H9 (cell line): ENCODE measurements around the gene FBN1. TPM values are rescaled to one million over a fixed set of nuclear protein-coding genes. Genes with fewer than 3 reads are reported as not detected.

Source experiments
- DNase-seq: peaks from one replicate; pipeline ENCODE4 v3.0.0-alpha.2; 2017
- H2AFZ ChIP-seq: one replicate; pipeline ENCODE4 v1.6.1; 2013; ENCODE audit warnings: mild to moderate bottlenecking, low read length, control low read depth, moderate library complexity
- H2AK5ac ChIP-seq: 2 replicates; pipeline ENCODE4 v1.6.1; 2013; ENCODE audit warnings: low read length, control low read depth, mixed read lengths; ENCODE audit not compliant: insufficient read length
- H2BK120ac ChIP-seq: one replicate; pipeline ENCODE4 v1.6.1; 2013; ENCODE audit warnings: low read depth, mild to moderate bottlenecking, low read length, control low read depth, inconsistent platforms; ENCODE audit not compliant: poor library complexity, severe bottlenecking
- H2BK12ac ChIP-seq: 2 replicates; pipeline ENCODE4 v1.6.1; 2013; ENCODE audit warnings: low read length, control low read depth, mixed read lengths, low read depth; ENCODE audit not compliant: insufficient read length
- H2BK15ac ChIP-seq: 2 replicates; pipeline ENCODE4 v1.6.1; 2013; ENCODE audit warnings: low read depth, low read length, control low read depth
- H2BK20ac ChIP-seq: one replicate; pipeline ENCODE4 v1.6.1; 2013; ENCODE audit warnings: low read depth, mild to moderate bottlenecking, low read length, control low read depth, inconsistent platforms; ENCODE audit not compliant: poor library complexity, severe bottlenecking
- H2BK5ac ChIP-seq: 2 replicates; pipeline ENCODE4 v1.6.1; 2013; ENCODE audit warnings: low read length, control low read depth, mixed read lengths; ENCODE audit not compliant: insufficient read length
- H3K14ac ChIP-seq: 2 replicates; pipeline ENCODE4 v1.6.1; 2013; ENCODE audit warnings: low read length, control low read depth; ENCODE audit not compliant: insufficient read depth
- H3K18ac ChIP-seq: 2 replicates; pipeline ENCODE4 v1.6.1; 2013; ENCODE audit warnings: low read depth, mild to moderate bottlenecking, mixed read lengths, low read length, control low read depth; ENCODE audit not compliant: insufficient read length
- H3K23ac ChIP-seq: 2 replicates; pipeline ENCODE4 v1.6.1; 2013; ENCODE audit warnings: low read length, control low read depth, mixed read lengths, low read depth; ENCODE audit not compliant: insufficient read length
- H3K23me2 ChIP-seq: 2 replicates; pipeline ENCODE4 v1.6.1; 2013; ENCODE audit warnings: low read depth, mild to moderate bottlenecking, mixed read lengths, low read length, control low read depth; ENCODE audit not compliant: insufficient read length, poor library complexity, severe bottlenecking
- H3K27ac ChIP-seq: 2 replicates; pipeline ENCODE4 v1.5.1; 2013; ENCODE audit warnings: low read length, control low read depth, mixed read lengths, low read depth; ENCODE audit not compliant: insufficient read length
- H3K27me3 ChIP-seq: 2 replicates; pipeline ENCODE4 v1.6.1; 2013; ENCODE audit warnings: low read length, control low read depth, inconsistent platforms; ENCODE audit not compliant: insufficient read depth
- H3K4ac ChIP-seq: 2 replicates; pipeline ENCODE4 v1.6.1; 2013; ENCODE audit warnings: low read depth, mild to moderate bottlenecking, control low read depth, inconsistent platforms, low read length, moderate library complexity
- H3K4me1 ChIP-seq: 2 replicates; pipeline ENCODE4 v1.6.1; 2013; ENCODE audit warnings: low read length, control low read depth, inconsistent platforms; ENCODE audit not compliant: insufficient read depth
- H3K4me2 ChIP-seq: 2 replicates; pipeline ENCODE4 v1.6.1; 2013; ENCODE audit warnings: low read length, control low read depth, mixed read lengths; ENCODE audit not compliant: insufficient read length, insufficient read depth
- H3K56ac ChIP-seq: 2 replicates; pipeline ENCODE4 v1.6.1; 2013; ENCODE audit warnings: low read depth, mild to moderate bottlenecking, mixed read lengths, low read length, control low read depth; ENCODE audit not compliant: insufficient read length
- H3K79me1 ChIP-seq: 2 replicates; pipeline ENCODE4 v1.6.1; 2013; ENCODE audit warnings: low read depth, mild to moderate bottlenecking, moderate library complexity, low read length, control low read depth, inconsistent platforms; ENCODE audit not compliant: insufficient read depth, poor library complexity, severe bottlenecking
- H3K79me2 ChIP-seq: 2 replicates; pipeline ENCODE4 v1.6.1; 2013; ENCODE audit warnings: low read length, control low read depth, inconsistent platforms; ENCODE audit not compliant: insufficient read depth
- H3K9ac ChIP-seq: 2 replicates; pipeline ENCODE4 v1.6.1; 2013; ENCODE audit warnings: low read length, control low read depth, mixed read lengths; ENCODE audit not compliant: insufficient read length; ENCODE audit errors: extremely low read depth
- H3K9me3 ChIP-seq: one replicate; pipeline ENCODE4 v1.6.1; 2013; ENCODE audit warnings: low read depth, low read length, inconsistent platforms; ENCODE audit not compliant: control insufficient read depth
- H3T11ph ChIP-seq: one replicate; pipeline ENCODE4 v1.6.1; 2013; ENCODE audit warnings: mild to moderate bottlenecking, low read length, control low read depth, inconsistent platforms
- H4K20me1 ChIP-seq: one replicate; pipeline ENCODE4 v1.6.1; 2013; ENCODE audit not compliant: control insufficient read depth, insufficient read length, insufficient read depth
- H4K5ac ChIP-seq: 2 replicates; pipeline ENCODE4 v1.6.1; 2013; ENCODE audit warnings: low read depth, mild to moderate bottlenecking, mixed read lengths, low read length, control low read depth; ENCODE audit not compliant: insufficient read length
- H4K8ac ChIP-seq: replicated peaks from 2 replicates; pipeline ENCODE4 v1.6.1; 2013; ENCODE audit warnings: low read length, control low read depth, mixed read lengths, low read depth; ENCODE audit not compliant: insufficient read length
- H4K91ac ChIP-seq: 2 replicates; pipeline ENCODE4 v1.6.1; 2013; ENCODE audit warnings: low read depth, mild to moderate bottlenecking, moderate library complexity, mixed read lengths, low read length, control low read depth; ENCODE audit not compliant: insufficient read length
- H3K27ac Mint-ChIP-seq, 3 experiments: 2 replicates in 2 of 3; 3 replicates in 1 of 3; pipeline ENCODE4 v1.8.0; 2020 to 2021; ENCODE audit warnings: mixed read lengths in 3 of 3, mild to moderate bottlenecking in 1 of 3, moderate library complexity in 1 of 3
- H3K27me3 Mint-ChIP-seq: 2 replicates; pipeline ENCODE4 v1.8.0; 2021; ENCODE audit warnings: low read depth, mild to moderate bottlenecking, moderate library complexity, mixed read lengths
- H3K36me3 Mint-ChIP-seq, 3 experiments: 2 replicates in 2 of 3; 3 replicates in 1 of 3; pipeline ENCODE4 v1.8.0; 2020 to 2021; ENCODE audit warnings: low read depth in 3 of 3, mixed read lengths in 3 of 3; ENCODE audit not compliant: insufficient read depth in 1 of 3
- H3K4me1 Mint-ChIP-seq, 2 experiments: 2 replicates each; pipeline ENCODE4 v1.8.0; 2020; ENCODE audit warnings: mixed read lengths in 2 of 2
- H3K4me3 Mint-ChIP-seq, 2 experiments: 2 replicates in 1 of 2; 3 replicates in 1 of 2; pipeline ENCODE4 v1.8.0; 2020 to 2021; ENCODE audit warnings: mild to moderate bottlenecking in 2 of 2, mixed read lengths in 2 of 2, moderate library complexity in 1 of 2
- H3K9me3 Mint-ChIP-seq, 2 experiments: 2 replicates in 1 of 2; 3 replicates in 1 of 2; pipeline ENCODE4 v1.8.0; 2020; ENCODE audit warnings: mild to moderate bottlenecking in 2 of 2, mixed read lengths in 2 of 2, moderate library complexity in 1 of 2
- CTCF ChIP-seq: fragments of 200-600 bp; sonication (generic); conservative IDR thresholded peaks from 3 replicates; pipeline ENCODE4 v1.8.0; 2021; ENCODE audit warnings: antibody characterized with exemption, mild to moderate bottlenecking
- WGBS: extraction: QIAGEN DNeasy Blood & Tissue Kit; methylation state at CpG from one replicate; pipeline ENCODE4 v1.1.7; 2013; ENCODE audit warnings: missing lambda C conversion rate, low lambda C conversion rate, mixed read lengths; ENCODE audit not compliant: insufficient read length; ENCODE audit errors: extremely low coverage; 5-methylcytosine and 5-hydroxymethylcytosine counted together
- total RNA-seq: library from RNA; stranded (reverse); gene quantifications from 2 replicates; pipeline ENCODE4 v1.2.1, GENCODE V29; 2021

Gene FBN1
- total RNA-seq, 1 experiment from 2014 or later: 3.6 TPM

DNA sequence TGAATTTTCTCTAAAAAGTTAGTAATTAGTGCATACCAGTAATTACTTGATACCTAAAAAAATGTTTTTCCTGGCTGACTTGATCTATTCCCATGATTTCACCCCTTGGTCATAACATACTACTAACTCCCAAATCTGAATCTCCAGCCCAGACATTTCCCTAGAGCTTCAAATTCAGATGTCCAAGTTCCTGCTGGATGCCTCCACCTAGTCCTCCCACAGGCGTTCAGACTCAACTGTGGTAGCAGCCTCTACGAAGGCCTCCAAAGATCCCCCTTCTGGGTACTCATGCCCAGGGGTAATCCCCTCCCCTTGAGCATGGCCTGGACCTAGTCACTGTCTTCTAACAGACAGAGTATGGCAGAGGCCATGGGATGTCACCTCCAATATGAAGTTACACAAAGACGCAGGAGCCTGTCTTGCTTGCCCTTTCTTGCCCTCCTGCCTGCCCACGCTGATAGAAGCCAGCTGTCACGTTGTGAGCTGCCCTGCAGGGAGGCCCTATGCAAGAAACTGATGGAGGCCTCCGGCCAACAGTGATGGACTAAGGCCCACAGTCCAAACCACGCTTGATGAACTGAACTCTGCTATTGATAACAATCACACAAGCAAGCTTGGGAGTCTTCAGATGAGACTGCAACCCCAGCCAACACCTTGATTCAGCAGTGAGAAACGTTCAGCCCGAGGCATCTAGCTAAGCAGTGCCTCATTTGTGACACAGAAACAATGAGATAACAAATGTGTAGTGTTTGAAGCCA is 8.6 kb upstream of the FBN1 start:
- Histone ChIP-seq H3K23me2 (no peaks in the 10 kb centered on the region), H3T11ph (no peak overlapping the region), H2AK5ac (no peak overlapping the region), H2AFZ (no peak overlapping the region), H3K9me3 (no peaks in the 10 kb centered on the region), H4K8ac (no peak overlapping the region), H3K9ac (no peak overlapping the region), H4K5ac (no peak overlapping the region), H4K91ac (no peak overlapping the region), H2BK120ac (no peak overlapping the region), H3K79me2 (no peaks in the 10 kb centered on the region), H3K18ac (no peak overlapping the region), H4K20me1 (no peaks in the 10 kb centered on the region), H3K4ac (no peak overlapping the region), H3K79me1 (no peaks in the 10 kb centered on the region), H3K4me1 (no peaks in the 10 kb centered on the region), H3K14ac (no peak overlapping the region), H3K27me3 (no peaks in the 10 kb centered on the region), H3K23ac (no peak overlapping the region), H3K4me2 (no peak overlapping the region), H3K56ac (no peak overlapping the region), H2BK15ac (no peak overlapping the region), H3K27ac (no peak overlapping the region), H2BK12ac (no peak overlapping the region), H2BK5ac (no peak overlapping the region), H2BK20ac (no peak overlapping the region)
- H3K9me3 Mint-ChIP-seq: no peaks in the 10 kb centered on the region
- H3K4me3 Mint-ChIP-seq: no peak overlapping the region
- no peak for TF ChIP-seq CTCF
- no CpG with 5 or more reads among the region's 9 CpGs for WGBS
- no peaks in the 10 kb centered on the region for H3K36me3 Mint-ChIP-seq
- no peak for DNase-seq
- no peaks in the 10 kb centered on the region for H3K4me1 Mint-ChIP-seq
- H3K27ac Mint-ChIP-seq: no peak overlapping the region
- H3K27me3 Mint-ChIP-seq: no peaks in the 10 kb centered on the region; the same call in 1 of the 2 replicates
